GM21367 (cell line): ENCODE data around the gene ZNF558.
"Not testable (repeated sequence)": the region's sequence is repeated elsewhere in the genome, so short reads cannot be mapped to it uniquely, and the experiment has no call there.

ENCODE experiments used
- ATAC-seq: cut with Tn5 transposase; IDR thresholded peaks from one replicate; pipeline ENCODE4 v1.9.1; 2021; ENCODE audit not compliant: unreplicated experiment

The ZNF558 gene

GRCh38 chr19:8806661-8807060 is 25.4 kb downstream of the ZNF558 start:
- no peak for ATAC-seq

DNA sequence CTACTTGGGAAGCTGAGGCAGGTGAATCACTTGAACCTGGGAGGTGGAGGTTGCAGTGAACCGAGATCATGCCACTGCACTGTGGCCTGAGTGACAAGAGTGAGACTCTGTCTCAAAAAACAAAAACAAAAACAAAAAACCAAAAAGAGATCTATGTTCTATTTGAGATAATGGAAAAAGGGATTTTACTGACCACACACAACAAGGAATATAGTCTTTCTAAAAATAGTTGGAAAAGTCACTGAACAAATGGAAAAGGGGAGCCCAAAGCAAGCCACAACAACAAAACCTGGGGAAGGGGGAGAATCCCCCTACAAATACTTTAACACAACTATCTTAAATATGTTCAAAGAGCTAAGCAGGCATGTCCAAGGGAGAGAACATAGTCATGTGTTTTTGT is 37.3 kb downstream of the ZNF558 start:
- no peak for ATAC-seq

GRCh38 chr19:8773587-8773986 is 58.5 kb downstream of the ZNF558 start:
- ATAC-seq = not testable (repeated sequence)

- ATAC-seq = not testable (repeated sequence)
These were observed 62.8 kb downstream of the ZNF558 start for GRCh38 chr19:8769265-8769664.

DNA sequence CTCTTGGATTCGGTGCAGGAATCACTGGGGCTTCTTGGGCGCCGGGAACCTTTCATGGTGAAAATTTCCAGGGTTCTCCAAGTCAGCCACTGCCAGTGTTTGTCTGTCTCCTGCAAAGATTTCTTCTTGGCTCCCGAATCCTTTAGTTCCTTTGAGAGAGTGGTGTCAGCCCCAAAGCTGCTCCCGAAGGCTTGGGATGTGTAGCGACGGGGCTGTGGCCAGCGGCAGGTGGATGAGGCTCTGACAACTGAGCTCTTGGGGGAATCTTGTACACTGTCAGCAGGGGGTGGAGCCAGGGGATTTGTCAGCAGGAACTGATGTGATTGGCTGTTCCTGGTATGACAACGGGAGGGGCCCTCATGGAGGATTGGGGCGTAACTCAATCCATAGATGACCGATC is 64.8 kb downstream of the ZNF558 start:
- not testable (repeated sequence) for ATAC-seq
